Activated B cell treated with CpG ODN at 0.5 μM for 24 hours (primary cell): ENCODE results near the gene PIH1D1. TPM values are rescaled to one million over a fixed set of nuclear protein-coding genes. Genes with fewer than 3 reads are reported as not detected.

Experiments used
- total RNA-seq: library from RNA; stranded (reverse); gene quantifications from 2 replicates; pipeline ENCODE4 v1.2.3, GENCODE V29; 2022

The PIH1D1 gene
- total RNA-seq, 1 donor from 2014 or later, result 110 TPM

Other genes starting within 250 kb of the PIH1D1 start
- 14.8 and 19.3 TPM in 2 replicates for gene SLC6A16, start 126.6 kb downstream of the PIH1D1 start, total RNA-seq
- gene CD37, start 116.4 kb downstream of the PIH1D1 start, total RNA-seq, result 1,587 and 1,688 TPM in 2 replicates
- 5.3 TPM in 2 replicates for gene TEAD2, start 89.4 kb downstream of the PIH1D1 start, total RNA-seq
- 0.71 and 0.76 TPM in 2 replicates for gene DKKL1, start 87.9 kb downstream of the PIH1D1 start, total RNA-seq
- 0.62 and 0.66 TPM in 2 replicates for gene KASH5, start 63.6 kb downstream of the PIH1D1 start, total RNA-seq
- gene PTH2, start 28.4 kb downstream of the PIH1D1 start, total RNA-seq, result not detected in 2 replicates
- not detected in 2 replicates for gene GFY, start 26.4 kb downstream of the PIH1D1 start, total RNA-seq
- gene SLC17A7, start 10.3 kb downstream of the PIH1D1 start, total RNA-seq, result 0.15 and 0.55 TPM in 2 replicates
- gene ALDH16A1, start 1.4 kb upstream of the PIH1D1 start, total RNA-seq, result 61.4 and 61.6 TPM in 2 replicates
- gene FLT3LG, start 22.4 kb upstream of the PIH1D1 start, total RNA-seq, result 15.4 and 17.7 TPM in 2 replicates
- 6,642 and 7,342 TPM in 2 replicates for gene RPL13A, start 35.8 kb upstream of the PIH1D1 start, total RNA-seq
- gene RPS11, start 44.6 kb upstream of the PIH1D1 start, total RNA-seq, result 3,758 and 4,733 TPM in 2 replicates
- 17.4 and 18.8 TPM in 2 replicates for gene FCGRT, start 60.8 kb upstream of the PIH1D1 start, total RNA-seq
- 0.89 and 1.1 TPM in 2 replicates for gene RCN3, start 76.2 kb upstream of the PIH1D1 start, total RNA-seq
- 49.9 and 54.8 TPM in 2 replicates for gene NOSIP, start 128.7 kb upstream of the PIH1D1 start, total RNA-seq
- gene PRRG2, start 129.5 kb upstream of the PIH1D1 start, total RNA-seq, result 1.8 and 2.2 TPM in 2 replicates
- 37.1 and 42.1 TPM in 2 replicates for gene PRR12, start 139.4 kb upstream of the PIH1D1 start, total RNA-seq
- gene RRAS, start 188.3 kb upstream of the PIH1D1 start, total RNA-seq, result 4.8 and 5.1 TPM in 2 replicates
- gene SCAF1, start 190.4 kb upstream of the PIH1D1 start, total RNA-seq, result 58.7 and 61.0 TPM in 2 replicates
- 145 and 171 TPM in 2 replicates for gene IRF3, start 214.0 kb upstream of the PIH1D1 start, total RNA-seq
- 30.7 and 39.1 TPM in 2 replicates for gene BCL2L12, start 214.1 kb upstream of the PIH1D1 start, total RNA-seq
- gene PRMT1, start 225.5 kb upstream of the PIH1D1 start, total RNA-seq, result 372 and 376 TPM in 2 replicates
- 6.8 and 9.5 TPM in 2 replicates for gene ADM5, start 237.8 kb upstream of the PIH1D1 start, total RNA-seq
- gene CPT1C, start 239.3 kb upstream of the PIH1D1 start, total RNA-seq, result 0.35 and 0.51 TPM in 2 replicates